CD4-positive, alpha-beta T cell (primary cell): ENCODE results near the gene CLCNKA. TPM values are rescaled to one million over a fixed set of nuclear protein-coding genes. Genes with fewer than 3 reads are reported as not detected.
A peak's percentile ranks its signal among the peaks of the same experiment; 100 is the strongest.

Source experiments
- ATAC-seq: fragments of 200-7000 bp; cut with Tn5 transposase; one replicate; pipeline ENCODE4 v1.10.0; 2022; ENCODE audit warnings: mild to moderate bottlenecking; ENCODE audit not compliant: poor library complexity
- CTCF ChIA-PET: fragments of 350-600 bp; sonication (Branson Sonifier 250); formaldehyde crosslinking; loops from one replicate; lab custom pipeline; 2021; ENCODE audit warnings: antibody characterized with exemption, inconsistent platforms; lab: Charles Lee
- POLR2A ChIA-PET: fragments of 350-600 bp; sonication (Branson Sonifier 250); formaldehyde crosslinking; loops from one replicate; lab custom pipeline; 2021; ENCODE audit warnings: antibody characterized with exemption, inconsistent platforms; lab: Charles Lee
- DNase-seq, 14 experiments: peaks; one replicate each; pipeline ENCODE4 v3.0.0-alpha.2; 2013 to 2020; ENCODE audit warnings: mixed read lengths in 2 of 14
- H3K27ac ChIP-seq, 2 donors: one replicate each; pipeline versions ENCODE4 v1.5.1 to v1.7.0; 2013; ENCODE audit warnings: low read length in 2 of 2, low read depth in 1 of 2, mild to moderate bottlenecking in 1 of 2
- H3K27me3 ChIP-seq, 2 experiments: 1 replicate in 1 of 2; 2 replicates in 1 of 2; pipeline versions ENCODE4 v1.6.1 to v1.7.0; 2013; ENCODE audit warnings: low read length in 2 of 2, control low read depth in 1 of 2, mild to moderate bottlenecking in 1 of 2, moderate library complexity in 1 of 2; ENCODE audit not compliant: insufficient read depth in 2 of 2, control insufficient read depth in 1 of 2
- H3K36me3 ChIP-seq: one replicate; pipeline ENCODE4 v1.6.1; 2013; ENCODE audit warnings: low read length, control low read depth; ENCODE audit not compliant: insufficient read depth
- H3K4me1 ChIP-seq: one replicate; pipeline ENCODE4 v1.6.1; 2013; ENCODE audit warnings: low read length, control low read depth; ENCODE audit not compliant: insufficient read depth
- H3K4me3 ChIP-seq: one replicate; pipeline ENCODE4 v1.5.1; 2013; ENCODE audit warnings: mild to moderate bottlenecking, low read length, moderate library complexity
- H3K9me3 ChIP-seq, 2 experiments: 1 replicate in 1 of 2; 2 replicates in 1 of 2; pipeline versions ENCODE4 v1.6.1 to v1.7.0; 2013; ENCODE audit warnings: low read length in 2 of 2, mild to moderate bottlenecking in 2 of 2, control low read depth in 1 of 2, moderate library complexity in 1 of 2; ENCODE audit not compliant: control insufficient read depth in 1 of 2, insufficient read depth in 1 of 2
- H3K27ac Mint-ChIP-seq: one replicate; pipeline ENCODE4 v1.8.0; 2020; ENCODE audit warnings: mixed read lengths
- H3K27me3 Mint-ChIP-seq: one replicate; pipeline ENCODE4 v1.8.0; 2021; ENCODE audit warnings: mixed read lengths
- H3K36me3 Mint-ChIP-seq: one replicate; pipeline ENCODE4 v1.8.0; 2021; ENCODE audit warnings: low read depth, mixed read lengths
- H3K4me1 Mint-ChIP-seq: one replicate; pipeline ENCODE4 v1.8.0; 2021; ENCODE audit warnings: low read depth, mixed read lengths
- H3K4me3 Mint-ChIP-seq: one replicate; pipeline ENCODE4 v1.8.0; 2020; ENCODE audit warnings: mild to moderate bottlenecking, mixed read lengths
- H3K9me3 Mint-ChIP-seq: one replicate; pipeline ENCODE4 v1.8.0; 2020; ENCODE audit warnings: mixed read lengths
- CTCF ChIP-seq: fragments of 200-600 bp; IDR thresholded peaks from one replicate; pipeline ENCODE4 v1.8.0; 2022; ENCODE audit warnings: antibody characterized with exemption, mild to moderate bottlenecking
- intact Hi-C, 2 experiments: fragments of 100-400 bp; cut with DNase I in 1 of 2; cut with micrococcal nuclease in 1 of 2; formaldehyde crosslinking; loops; one replicate each; pipeline versions ENCODE4 v1.15.1 to v1.9.0; 2023 to 2025; cut with DNase I, micrococcal nuclease
- total RNA-seq, 174 experiments: library from RNA in 2 of 174; stranded (reverse) in 2 of 174; gene quantifications; one replicate each; pipeline ENCODE4 v1.2.3 and lab custom pipeline; 2021 to 2026

CLCNKA gene
- total RNA-seq, 2 experiments from 2014 or later = not detected

GRCh38 chr1:16083486-16083885 is 61.6 kb downstream of the CLCNKA start:
- no peak for ATAC-seq

More at GRCh38 chr1:16083486-16083885, 61.6 kb downstream of the CLCNKA start:
- no peak overlapping the region for H3K27ac Mint-ChIP-seq
- no peaks in the 10 kb centered on the region for H3K27me3 ChIP-seq
- H3K36me3 Mint-ChIP-seq = no peaks in the 10 kb centered on the region
- no peaks in the 10 kb centered on the region for H3K9me3 ChIP-seq
- no peaks in the 10 kb centered on the region for H3K36me3 ChIP-seq
- no peak overlapping the region for H3K4me3 Mint-ChIP-seq
- CTCF ChIA-PET = interaction anchor here (1.5 kb wide), 1 partner anchor 9 kb away, joined by 3 read pairs; no protein-coding TSS in a partner anchor
- peaks cover 13% of the 10 kb centered on the region for H3K4me1 ChIP-seq
- POLR2A ChIA-PET = no interaction called here
- H3K4me3 ChIP-seq = no peak overlapping the region
- no peak overlapping the region for H3K27ac ChIP-seq
- H3K27me3 Mint-ChIP-seq = no peaks in the 10 kb centered on the region
- intact Hi-C loops = loop anchor here in 1 of 2 experiments (5.0 kb wide), 1 partner anchor 279 kb away; no protein-coding TSS in a partner anchor
- peak in 1 of 14 experiments; percentile 6 for DNase-seq
- H3K9me3 Mint-ChIP-seq = no peaks in the 10 kb centered on the region
- no peak for TF ChIP-seq CTCF
- no peaks in the 10 kb centered on the region for H3K4me1 Mint-ChIP-seq

Other genes with a start within 250 kb of the CLCNKA start
- gene UQCRHL, start 214.4 kb upstream of the CLCNKA start, total RNA-seq = under 1 TPM; 0.25 to 0.69 TPM
- gene SPEN, start 174.3 kb upstream of the CLCNKA start, total RNA-seq = 10 to 100 TPM; 73.5 to 76.7 TPM
- 10 to 100 TPM; 70.2 to 78.1 TPM for gene ZBTB17, start 45.9 kb upstream of the CLCNKA start, total RNA-seq
- gene SRARP, start 17.8 kb upstream of the CLCNKA start, total RNA-seq = not detected
- gene HSPB7, start 4.0 kb upstream of the CLCNKA start, total RNA-seq = not detected
- gene CLCNKB, start 21.7 kb downstream of the CLCNKA start, total RNA-seq = not detected
- gene FAM131C, start 51.6 kb downstream of the CLCNKA start, total RNA-seq = not detected
- under 1 TPM in 1 of 2 experiments, not detected in 1; 0.22 TPM for gene EPHA2, start 134.0 kb downstream of the CLCNKA start, total RNA-seq
- gene ARHGEF19, start 190.6 kb downstream of the CLCNKA start, total RNA-seq = 1 to 10 TPM; 3.8 to 5.8 TPM
- gene CPLANE2, start 215.1 kb downstream of the CLCNKA start, total RNA-seq = 1 to 10 TPM; 5.3 to 8.4 TPM